SH-SY5Y (cell line): ENCODE measurements around the gene ANKRD50.

Experiments
- GATA2 ChIP-seq: IDR thresholded peaks from 2 replicates; pipeline ENCODE4 v1.6.1; 2011; ENCODE audit warnings: mild to moderate bottlenecking, low read depth, low read length
- GATA3 ChIP-seq: IDR thresholded peaks from 2 replicates; pipeline ENCODE4 v1.6.1; 2011; ENCODE audit warnings: low read depth, mild to moderate bottlenecking, low read length, moderate library complexity

The ANKRD50 gene

GRCh38 chr4:124633285-124633941 lies 79.1 kb downstream of the ANKRD50 start:
- TF ChIP-seq GATA3: peak; percentile 90
- TF ChIP-seq GATA2: peak; percentile 88

GRCh38 chr4:124632439-124632838 lies 80.1 kb downstream of the ANKRD50 start:
- no peak for TF ChIP-seq GATA3
- no peak for TF ChIP-seq GATA2

GRCh38 chr4:124631760-124632159 lies 80.8 kb downstream of the ANKRD50 start:
- TF ChIP-seq GATA3 (no peak), GATA2 (no peak)

- TF ChIP-seq GATA2 (no peak), GATA3 (no peak)
Observed at GRCh38 chr4:124629681-124630080, 82.9 kb downstream of the ANKRD50 start.
